Esophagus mucosa (tissue), 1 donor: ENCODE results near the gene BTBD2. TPM values are rescaled to one million over a fixed set of nuclear protein-coding genes. Genes with fewer than 3 reads are reported as not detected.
"Not testable (repeated sequence)": the region's sequence is repeated elsewhere in the genome, so short reads cannot be mapped to it uniquely, and the experiment has no call there.

ENCODE experiments used
- ATAC-seq: fragments of 200-7000 bp; cut with Tn5 transposase; one replicate; pipeline ENCODE4 v1.9.1; 2020
- total RNA-seq: library from RNA; stranded (reverse); gene quantifications from one replicate; pipeline ENCODE4 v1.2.4, GENCODE V29; 2023
- donor health status: DM: yes; HTN: yes; CAD: no.

Gene BTBD2
- total RNA-seq, 1 donor from 2014 or later: 68.6 TPM

- peak; percentile 4 for ATAC-seq
Measured at GRCh38 chr19:2012941-2013682, 2.4 kb downstream of the BTBD2 start.

GRCh38 chr19:2011169-2011568, 4.3 kb downstream of the BTBD2 start:
- no peak for ATAC-seq

GRCh38 chr19:2010135-2010668, 5.3 kb downstream of the BTBD2 start:
- no peak for ATAC-seq

- ATAC-seq: no peak
Measured at GRCh38 chr19:2003874-2004273, 11.6 kb downstream of the BTBD2 start.

GRCh38 chr19:1999856-2000515, 15.5 kb downstream of the BTBD2 start:
- ATAC-seq: no peak

- ATAC-seq: peak; percentile 22
Measured at GRCh38 chr19:1998712-1999708, 16.5 kb downstream of the BTBD2 start.

- no peak for ATAC-seq
Measured at GRCh38 chr19:1997353-1998233, 17.9 kb downstream of the BTBD2 start.

GRCh38 chr19:1992759-1993260, 22.7 kb downstream of the BTBD2 start:
- peak; percentile 46 for ATAC-seq

- ATAC-seq: no peak
Measured at GRCh38 chr19:1991018-1991913, 24.2 kb downstream of the BTBD2 start.

- no peak for ATAC-seq
Measured at GRCh38 chr19:1990230-1991017, 25.1 kb downstream of the BTBD2 start.

- no peak for ATAC-seq
Measured at GRCh38 chr19:1989513-1990229, 25.8 kb downstream of the BTBD2 start.

GRCh38 chr19:1988464-1988863, 27.1 kb downstream of the BTBD2 start:
- ATAC-seq: not testable (repeated sequence)

GRCh38 chr19:1987197-1988187, 28.0 kb downstream of the BTBD2 start:
- ATAC-seq: peak; percentile 11

GRCh38 chr19:1986357-1987162, 29.0 kb downstream of the BTBD2 start:
- ATAC-seq: peak; percentile 9

- peak; percentile 3 for ATAC-seq
Measured at GRCh38 chr19:1985588-1986356, 29.7 kb downstream of the BTBD2 start.

- no peak for ATAC-seq
Measured at GRCh38 chr19:1984357-1984756, 31.2 kb downstream of the BTBD2 start.
